ENCODE results near the gene NAV2.

- TF ChIP-seq EZH2 (IDR thresholded peaks at IDR 0.05) (no peak), CTCF (IDR thresholded peaks at IDR 0.05) (no peak)
These were observed 198.3 kb downstream of the NAV2 start for GRCh38 chr11:19910931-19911330.

Measured in neural progenitor cell (in vitro differentiated cells).